Measurements from ENCODE around the gene IFITM2.

DNA sequence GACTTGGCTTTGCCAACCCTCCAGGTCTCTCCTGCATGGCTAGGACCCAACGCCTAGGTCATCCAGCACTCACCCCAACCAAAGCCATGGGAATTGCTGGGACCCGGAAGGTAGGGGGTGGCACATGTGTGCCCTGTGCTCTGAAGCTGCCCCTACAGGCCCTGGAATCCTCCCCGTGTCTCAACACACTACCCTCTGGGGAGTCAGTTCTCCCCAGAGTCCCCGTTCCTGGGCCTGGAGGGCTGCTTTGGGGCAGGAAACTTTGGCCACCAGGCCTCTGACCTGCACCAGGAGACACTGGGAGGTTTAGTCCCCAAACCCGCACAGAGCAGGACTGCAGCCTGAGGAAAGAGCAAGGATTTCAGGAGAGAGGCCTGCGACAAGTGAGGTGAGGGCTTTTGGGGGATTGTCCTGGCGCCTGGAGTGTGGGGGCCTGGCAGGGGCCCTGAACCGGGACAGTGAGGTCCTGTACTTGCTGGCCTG lies 5.7 kb downstream of the IFITM2 start:
- TF ChIP-seq L3MBTL2 (conservative IDR thresholded peaks at IDR 0.05) (no peak), SUZ12 (IDR thresholded peaks at IDR 0.05) (no peak), ARNT (IDR thresholded peaks at IDR 0.05) (no peak), CTBP1 (IDR thresholded peaks at IDR 0.05; ENCODE audit: borderline replicate concordance) (no peak), SP1 (IDR thresholded peaks at IDR 0.05) (no peak), TARDBP (IDR thresholded peaks at IDR 0.05) (no peak), FOXA1 (IDR thresholded peaks at IDR 0.05) (no peak), BHLHE40 (IDR thresholded peaks at IDR 0.05; ENCODE audit: borderline replicate concordance) (no peak), ELF4 (IDR thresholded peaks at IDR 0.05) (no peak)
- TF ChIP-seq, protein P1, sequence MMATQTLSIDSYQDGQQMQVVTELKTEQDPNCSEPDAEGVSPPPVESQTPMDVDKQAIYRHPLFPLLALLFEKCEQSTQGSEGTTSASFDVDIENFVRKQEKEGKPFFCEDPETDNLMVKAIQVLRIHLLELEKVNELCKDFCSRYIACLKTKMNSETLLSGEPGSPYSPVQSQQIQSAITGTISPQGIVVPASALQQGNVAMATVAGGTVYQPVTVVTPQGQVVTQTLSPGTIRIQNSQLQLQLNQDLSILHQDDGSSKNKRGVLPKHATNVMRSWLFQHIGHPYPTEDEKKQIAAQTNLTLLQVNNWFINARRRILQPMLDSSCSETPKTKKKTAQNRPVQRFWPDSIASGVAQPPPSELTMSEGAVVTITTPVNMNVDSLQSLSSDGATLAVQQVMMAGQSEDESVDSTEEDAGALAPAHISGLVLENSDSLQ (IDR thresholded peaks at IDR 0.05) = no peak

All from HEK293T (cell line).